Measurements from ENCODE around the gene CACNA1G.

Gene CACNA1G

GRCh38 chr17:50672831-50673551 lies 112.5 kb downstream of the CACNA1G start:
- no peak for DNase-seq (ENCODE audit: low read depth)

DNA sequence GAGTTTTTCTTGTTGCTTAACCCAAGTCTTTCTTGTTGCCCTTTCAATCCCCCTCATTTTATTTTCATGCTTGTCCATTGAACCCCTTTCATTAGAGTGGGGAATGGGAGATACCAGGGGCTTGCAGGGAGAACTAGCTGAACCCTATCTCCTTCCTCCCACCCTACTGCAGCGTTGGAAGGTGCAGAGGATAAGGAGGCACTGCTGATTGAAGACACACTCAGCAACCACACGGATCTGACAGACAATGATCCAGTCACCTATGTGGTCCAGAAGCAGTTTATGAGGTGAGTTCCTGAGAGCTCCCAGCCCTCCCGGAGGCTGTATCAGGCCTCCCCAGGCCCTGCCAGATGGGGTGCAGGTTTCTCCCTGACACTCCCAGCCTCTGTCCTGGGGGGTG lies 114.7 kb downstream of the CACNA1G start:
- no peak for DNase-seq (ENCODE audit: low read depth)

GRCh38 chr17:50675627-50676026 lies 115.1 kb downstream of the CACNA1G start:
- DNase-seq (ENCODE audit: low read depth), result no peak

- DNase-seq (ENCODE audit: low read depth), result no peak
Observed at GRCh38 chr17:50676065-50676975, 115.8 kb downstream of the CACNA1G start.

Data from amniotic epithelial cell (primary cell).